HG02885 (cell line): ENCODE data around the gene RUNX1.
"Not testable (repeated sequence)": the region's sequence is repeated elsewhere in the genome, so short reads cannot be mapped to it uniquely, and the experiment has no call there.

ENCODE experiments used
- ATAC-seq: cut with Tn5 transposase; IDR thresholded peaks from one replicate; pipeline ENCODE4 v1.9.1; 2021; ENCODE audit warnings: mild to moderate bottlenecking; ENCODE audit not compliant: unreplicated experiment, poor library complexity

The RUNX1 gene

DNA sequence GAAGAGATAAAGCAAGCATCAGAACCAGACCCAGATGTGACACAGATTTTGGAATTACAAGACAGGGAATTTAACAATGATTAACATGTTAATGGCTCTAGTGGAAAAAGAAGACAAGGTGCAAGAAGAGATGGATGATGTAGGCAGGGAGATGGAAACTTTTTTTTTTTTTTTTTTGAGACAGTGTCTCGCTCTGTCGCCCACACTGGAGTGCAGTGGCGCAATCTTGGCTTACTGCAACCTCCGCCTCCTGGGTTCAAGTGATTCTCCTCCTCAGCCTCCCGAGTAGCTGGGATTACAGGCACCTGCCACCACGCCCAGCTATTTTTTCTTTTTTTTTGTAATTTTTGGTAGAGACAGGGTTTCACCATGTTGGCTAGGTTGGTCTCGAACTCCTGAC, 244.5 kb downstream of the RUNX1 start:
- not testable (repeated sequence) for ATAC-seq

DNA sequence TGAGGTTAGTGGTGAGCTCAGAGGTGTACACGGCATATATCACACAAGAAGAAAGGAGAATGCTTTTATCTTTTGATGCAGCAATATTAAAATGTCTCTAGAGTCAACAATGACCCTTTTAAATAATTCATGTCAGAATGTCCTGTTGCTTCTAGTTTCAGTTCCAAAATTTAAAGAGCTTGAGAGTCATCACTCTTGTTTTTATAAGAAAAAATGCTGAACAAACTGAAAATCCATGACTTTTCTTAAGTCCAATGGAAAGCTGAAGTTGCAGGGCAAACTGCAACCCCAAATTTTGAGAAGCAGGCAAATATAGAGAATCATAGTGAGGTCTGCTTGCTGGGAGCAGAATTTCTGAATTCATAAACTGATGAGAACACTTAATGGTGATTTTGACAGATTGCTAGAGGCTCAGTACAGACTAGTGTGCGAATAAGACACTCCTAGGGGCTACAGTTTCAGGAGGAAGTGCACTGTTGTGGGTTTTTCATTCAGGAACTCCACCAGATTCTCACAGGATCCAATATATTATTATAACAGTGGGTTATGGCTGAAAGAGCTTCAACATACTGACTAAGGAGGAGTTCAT, 245.2 kb downstream of the RUNX1 start:
- no peak for ATAC-seq

DNA sequence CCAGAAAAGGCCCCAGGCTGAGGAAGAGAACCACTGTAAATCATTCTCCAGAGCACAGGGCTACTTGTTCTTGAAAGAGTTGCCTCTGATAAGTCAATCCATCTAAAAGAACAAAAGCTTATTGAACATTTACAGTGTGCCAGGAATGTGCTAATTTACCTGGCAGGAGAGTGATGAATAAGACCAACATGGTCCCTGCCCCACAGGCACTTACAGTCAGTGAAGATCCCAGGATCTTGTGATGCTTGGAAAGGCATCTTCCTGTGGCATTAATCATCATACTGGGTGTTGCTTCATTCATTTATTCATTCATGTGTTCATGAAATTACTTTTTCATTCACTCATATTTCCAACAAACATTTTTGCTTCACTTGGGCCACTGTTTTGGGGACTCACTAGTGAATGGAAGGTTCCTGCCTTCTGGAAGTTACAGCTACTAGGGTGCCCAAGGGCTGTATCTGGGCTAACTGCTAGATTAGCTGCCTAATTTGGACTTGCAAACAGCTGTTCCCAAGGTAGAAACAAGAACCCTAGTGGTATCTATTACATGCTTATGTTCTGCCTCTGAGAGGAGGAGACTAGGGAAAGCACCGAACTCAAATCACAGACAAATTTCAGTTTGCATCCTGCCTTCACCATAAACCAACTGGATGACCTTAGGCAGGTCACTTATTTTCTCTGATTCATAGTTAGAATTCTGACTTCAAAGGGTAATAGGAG, 246.8 kb downstream of the RUNX1 start:
- ATAC-seq, result no peak

DNA sequence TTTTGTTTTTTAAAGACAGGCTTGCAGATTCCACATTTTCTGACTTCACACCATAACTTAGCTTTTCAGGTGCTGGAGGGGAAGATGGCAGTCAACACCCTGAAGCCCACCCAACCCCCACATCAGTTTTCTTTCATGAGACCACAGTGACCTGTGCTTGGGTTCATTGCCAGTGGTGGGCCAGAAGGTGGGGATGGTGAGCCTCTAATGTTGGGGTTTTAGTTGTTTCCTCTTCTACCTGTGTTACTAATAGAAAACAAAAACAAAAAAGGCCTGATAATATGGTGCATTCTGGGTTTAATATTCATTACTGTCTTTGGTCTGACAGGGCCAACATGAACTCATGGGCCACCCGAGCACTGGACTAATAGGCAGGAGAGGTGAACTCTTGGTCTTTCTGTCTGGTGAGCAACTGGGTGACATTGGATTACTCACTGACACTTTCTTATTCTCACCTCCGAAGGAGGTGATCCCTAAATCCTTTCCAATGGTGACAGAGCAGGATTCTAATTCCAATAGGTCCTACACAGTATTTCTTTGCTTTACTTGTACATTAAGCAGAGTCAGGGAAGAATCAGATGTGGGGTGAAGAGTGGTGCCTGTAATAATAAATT, 247.5 kb downstream of the RUNX1 start:
- no peak for ATAC-seq

DNA sequence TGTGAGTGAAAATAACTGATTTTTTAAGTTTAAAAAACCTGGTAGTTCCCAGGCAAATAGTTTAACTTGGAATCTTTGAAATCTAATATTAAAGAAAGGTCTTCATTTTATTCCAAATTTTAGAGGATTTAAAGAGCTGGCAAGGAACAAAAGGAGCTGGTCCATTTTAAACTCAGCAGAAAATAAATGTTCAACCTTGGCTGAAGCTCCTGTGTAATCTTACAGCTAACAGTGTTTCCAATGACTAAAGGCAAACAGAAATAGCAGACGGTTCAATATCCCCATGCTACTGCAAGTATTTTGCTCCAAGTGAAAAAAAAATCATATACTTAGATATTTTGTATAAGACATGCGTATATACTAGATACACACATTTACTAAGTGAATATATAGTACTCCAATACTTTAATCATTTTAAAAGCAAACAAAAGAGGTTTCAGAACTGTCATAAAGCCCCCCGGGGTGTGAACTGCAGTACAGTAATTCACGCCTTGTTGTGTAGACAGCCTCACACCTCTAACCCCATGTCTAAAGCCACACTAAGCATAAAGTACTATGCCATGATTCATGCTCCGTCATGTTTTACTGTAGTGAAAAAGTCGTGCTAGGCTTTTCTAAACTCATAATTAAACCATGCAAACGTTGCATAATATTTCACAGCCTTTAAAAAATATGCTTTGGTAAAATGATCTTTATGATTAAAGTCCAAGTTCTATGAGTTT, 248.1 kb downstream of the RUNX1 start:
- no peak for ATAC-seq

DNA sequence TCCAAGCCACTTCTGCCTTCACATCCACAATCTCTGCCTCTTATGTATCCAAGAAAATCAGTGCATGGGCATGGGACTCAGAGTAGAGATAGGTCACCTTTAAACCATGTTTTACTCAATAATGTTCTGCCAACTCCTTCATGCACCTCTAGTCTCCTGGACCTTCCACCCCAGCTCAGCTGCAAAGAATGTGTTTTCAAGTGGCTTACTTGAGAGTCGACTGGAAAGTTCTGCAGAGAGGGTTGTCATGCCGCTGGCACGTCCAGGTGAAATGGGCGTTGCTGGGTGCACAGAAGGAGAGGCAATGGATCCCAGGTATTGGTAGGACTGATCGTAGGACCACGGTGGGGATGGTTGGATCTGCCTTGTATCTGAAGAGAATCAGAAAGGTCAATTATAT, 250.0 kb downstream of the RUNX1 start:
- ATAC-seq, result no peak

DNA sequence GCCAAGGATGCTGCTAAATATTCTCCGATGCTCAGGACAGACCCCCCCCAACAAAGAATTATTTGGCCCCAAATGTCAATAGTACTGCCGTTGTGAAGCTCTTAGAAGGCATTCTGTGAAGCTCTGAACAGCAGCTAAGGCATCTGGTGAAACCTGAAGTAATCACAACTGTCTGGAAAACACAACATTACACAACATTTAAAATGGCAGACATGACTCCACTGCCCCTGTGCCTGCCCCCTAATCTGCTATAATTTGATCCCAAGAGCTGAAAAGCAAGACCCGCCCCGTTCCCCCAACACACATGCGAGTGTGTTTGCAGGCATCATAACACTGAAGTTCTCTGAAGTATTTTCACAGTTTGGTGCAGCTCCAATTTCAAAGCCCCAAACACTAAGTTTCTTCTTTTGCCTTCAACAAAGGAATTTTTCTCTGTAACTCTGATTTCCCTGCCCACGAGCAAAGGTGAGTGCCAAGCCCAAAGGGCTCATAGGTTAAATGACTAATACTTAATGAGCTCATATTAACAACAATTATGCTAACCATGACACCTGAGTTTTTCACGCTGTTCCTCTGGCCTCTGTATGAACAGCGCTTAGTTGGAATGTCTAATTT, 251.1 kb downstream of the RUNX1 start:
- no peak for ATAC-seq

DNA sequence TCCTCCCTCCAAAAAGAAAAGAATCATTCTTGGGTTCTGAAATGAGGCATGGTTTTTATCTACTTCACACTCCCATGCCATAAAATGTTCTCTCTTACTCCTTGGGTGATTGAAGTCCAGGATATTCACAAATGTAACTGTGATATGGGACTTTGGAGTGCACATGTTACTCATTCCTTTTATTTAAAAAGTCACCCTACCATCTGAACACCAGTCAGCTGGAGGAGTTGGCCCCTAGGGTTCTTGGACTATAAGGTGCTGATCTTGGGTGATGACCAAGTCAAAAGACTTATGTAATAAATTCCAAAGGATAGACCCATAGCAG, 251.9 kb downstream of the RUNX1 start:
- no peak for ATAC-seq

DNA sequence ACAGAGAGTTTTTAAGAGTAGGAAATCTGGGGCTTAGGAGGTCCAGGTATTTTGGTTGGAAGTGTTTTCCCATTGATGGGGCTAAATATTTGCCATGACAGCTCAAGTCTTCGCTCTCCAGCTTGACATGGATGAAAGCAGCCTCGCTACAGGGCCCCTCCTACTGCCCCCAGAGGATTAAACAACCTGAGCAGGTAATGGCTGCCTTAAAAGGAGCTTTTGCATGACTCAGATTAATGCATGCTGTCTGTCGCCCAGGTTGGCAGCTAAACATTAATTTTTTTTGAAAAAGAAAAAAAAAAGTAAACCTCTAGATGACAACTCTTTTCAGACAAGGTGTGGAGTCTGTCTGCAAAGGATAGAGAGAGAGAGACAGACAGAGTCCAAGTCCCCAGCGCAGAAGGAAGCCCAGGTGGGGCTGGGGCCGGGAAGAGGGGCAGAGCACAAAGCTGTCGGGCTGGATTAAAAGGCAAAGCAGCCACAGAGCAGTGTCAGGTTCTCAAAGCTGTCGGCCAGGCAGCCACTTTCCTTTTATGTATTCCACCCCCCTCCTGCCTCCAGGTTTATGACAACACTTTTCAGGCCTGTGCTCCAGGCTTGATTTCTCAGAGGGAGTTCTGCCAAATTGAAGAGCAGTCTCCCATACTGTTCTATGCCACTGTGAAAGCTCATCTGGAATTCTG, 252.4 kb downstream of the RUNX1 start:
- ATAC-seq, result no peak

DNA sequence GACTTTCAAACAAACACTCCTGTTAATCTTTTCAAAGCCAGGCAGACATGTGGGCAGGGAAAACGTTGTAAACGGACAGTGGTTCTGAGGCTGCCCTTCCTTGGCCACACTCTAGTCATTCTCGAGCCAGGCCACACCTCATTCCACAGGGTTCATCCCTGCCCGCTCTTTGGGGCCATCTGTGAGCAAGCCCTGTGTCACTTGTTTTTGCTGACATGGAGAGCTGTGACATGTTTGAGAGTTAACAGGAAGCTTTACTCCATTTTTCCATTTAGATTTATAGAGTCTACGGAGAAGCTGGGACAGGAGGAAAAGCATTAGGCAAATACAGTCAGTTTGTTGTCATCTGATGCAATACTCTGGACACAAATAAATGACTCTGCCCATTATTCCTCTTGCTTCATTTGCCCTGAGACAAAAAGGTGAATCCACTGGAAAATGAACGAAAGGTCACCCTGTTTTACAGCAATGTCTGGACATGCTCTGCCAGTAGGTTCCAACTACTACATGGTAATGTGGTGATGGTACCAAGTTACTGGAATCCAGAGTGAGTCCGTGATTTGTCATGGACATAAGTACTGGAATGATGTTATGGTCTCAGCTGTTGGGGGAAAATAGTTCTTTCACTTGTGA, 253.4 kb downstream of the RUNX1 start:
- ATAC-seq, result no peak

DNA sequence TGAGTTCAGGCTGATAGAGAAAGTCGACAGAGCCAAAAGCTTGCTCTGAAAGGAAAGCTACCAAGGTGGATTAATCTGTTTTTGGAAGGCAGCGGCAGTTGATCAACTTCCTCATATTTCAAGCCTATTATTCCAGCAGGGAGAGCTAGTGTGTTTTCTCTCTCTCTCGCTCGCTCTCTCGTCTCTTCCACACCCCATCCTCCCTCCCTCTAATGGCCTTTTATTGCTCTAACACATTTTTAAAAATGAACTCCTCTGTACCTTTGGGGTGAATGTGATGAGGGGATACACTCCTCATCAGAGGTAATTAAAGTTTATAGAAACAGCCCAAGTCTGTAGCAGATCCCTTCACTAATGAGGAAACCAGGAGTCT, 253.9 kb downstream of the RUNX1 start:
- ATAC-seq, result no peak

DNA sequence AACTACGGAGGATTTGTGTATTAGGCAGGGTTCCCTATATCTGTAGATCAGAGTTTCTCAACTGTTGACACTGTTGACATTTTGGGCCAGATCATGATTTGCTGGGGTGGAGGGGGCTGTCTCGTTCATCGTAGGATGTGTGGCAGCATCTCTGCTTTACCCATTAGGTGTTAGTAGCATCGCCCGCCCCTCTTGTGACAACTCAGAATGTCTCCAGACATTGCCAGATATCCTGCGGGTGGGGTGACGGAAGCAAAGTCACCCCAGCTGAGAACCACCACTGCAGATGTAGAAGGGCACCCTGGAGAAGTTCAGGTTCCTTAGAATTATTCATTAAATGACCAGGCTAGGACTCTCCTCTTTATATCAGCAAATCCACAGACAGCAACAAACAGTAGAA, 254.4 kb downstream of the RUNX1 start:
- no peak for ATAC-seq

DNA sequence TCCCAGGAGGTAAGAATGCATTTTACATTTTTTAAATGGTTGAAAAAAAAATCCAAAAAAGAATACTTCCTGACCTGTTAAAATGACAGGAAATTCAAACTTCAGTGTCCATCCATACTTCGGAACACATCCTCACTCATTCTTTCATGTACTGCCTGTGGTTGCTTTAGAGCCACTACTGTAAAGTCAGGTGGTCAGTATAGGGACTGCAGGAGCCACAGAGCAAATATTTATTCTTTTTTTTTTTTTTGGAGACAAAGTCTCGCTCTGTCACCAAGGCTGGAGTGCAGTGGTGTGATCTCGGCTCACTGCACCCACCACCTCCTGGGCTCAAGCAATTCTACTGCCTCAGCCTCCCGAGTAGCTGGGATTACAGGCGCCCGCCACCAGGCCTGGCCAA, 255.6 kb downstream of the RUNX1 start:
- no peak for ATAC-seq

DNA sequence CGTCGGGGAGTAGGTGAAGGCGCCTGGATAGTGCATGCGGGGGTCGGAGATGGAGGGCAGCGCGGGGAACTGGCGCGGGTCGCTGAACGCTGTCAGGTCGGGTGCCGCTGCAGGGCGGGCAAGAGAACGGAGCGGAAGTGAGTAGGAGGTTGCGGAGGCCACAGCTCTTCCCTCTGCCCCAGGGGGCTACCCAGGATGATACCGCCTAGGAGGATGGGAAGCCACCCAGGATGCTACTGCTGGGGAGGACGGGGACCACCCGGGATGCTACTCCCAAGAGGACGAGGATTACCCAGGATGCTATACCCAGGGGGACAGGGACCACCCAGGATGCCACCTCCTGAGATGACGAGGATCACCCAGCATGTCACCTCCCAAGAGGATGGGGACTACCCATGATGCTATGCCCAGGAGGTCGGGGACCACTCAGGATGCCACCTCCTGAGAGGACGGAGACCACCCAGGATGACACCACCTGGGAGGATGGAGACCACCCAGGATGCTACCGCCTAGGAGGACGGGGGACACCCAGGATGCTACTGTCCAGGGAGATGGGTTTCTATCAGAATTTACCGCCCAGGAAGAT, 256.5 kb downstream of the RUNX1 start:
- no peak for ATAC-seq

DNA sequence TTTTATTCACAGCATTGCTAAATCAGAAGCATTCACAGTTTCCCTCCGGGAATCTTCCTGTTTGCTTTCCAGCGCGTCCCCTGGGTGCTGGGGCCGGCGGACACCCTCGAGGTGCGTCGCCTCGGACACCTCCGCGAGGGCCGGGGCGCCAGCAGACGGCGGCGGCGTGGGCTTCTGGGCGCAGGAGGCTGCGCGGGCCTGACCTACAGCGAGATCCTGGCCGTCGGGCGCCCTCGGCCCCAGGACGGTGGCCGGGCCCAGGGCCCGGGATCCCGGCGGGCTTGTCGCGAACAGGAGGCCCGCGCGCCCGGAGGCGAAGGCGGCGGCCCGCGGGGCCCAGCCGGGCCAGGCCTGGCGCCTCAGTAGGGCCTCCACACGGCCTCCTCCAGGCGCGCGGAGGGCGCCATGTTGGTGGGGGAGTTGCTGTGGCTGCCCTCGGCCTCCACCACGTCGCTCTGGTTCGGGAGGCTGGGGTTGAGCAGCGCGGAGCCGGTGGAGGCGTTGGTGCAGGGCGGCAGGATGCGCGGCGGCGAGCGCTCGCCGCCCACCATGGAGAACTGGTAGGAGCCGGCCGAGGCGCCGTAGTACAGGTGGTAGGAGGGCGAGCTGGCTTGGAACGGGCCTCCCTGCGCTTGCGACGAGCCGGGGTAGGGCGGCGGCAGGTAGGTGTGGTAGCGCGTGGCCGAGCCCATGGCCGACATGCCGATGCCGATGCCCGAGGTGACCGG, 257.2 kb downstream of the RUNX1 start:
- ATAC-seq, result no peak

DNA sequence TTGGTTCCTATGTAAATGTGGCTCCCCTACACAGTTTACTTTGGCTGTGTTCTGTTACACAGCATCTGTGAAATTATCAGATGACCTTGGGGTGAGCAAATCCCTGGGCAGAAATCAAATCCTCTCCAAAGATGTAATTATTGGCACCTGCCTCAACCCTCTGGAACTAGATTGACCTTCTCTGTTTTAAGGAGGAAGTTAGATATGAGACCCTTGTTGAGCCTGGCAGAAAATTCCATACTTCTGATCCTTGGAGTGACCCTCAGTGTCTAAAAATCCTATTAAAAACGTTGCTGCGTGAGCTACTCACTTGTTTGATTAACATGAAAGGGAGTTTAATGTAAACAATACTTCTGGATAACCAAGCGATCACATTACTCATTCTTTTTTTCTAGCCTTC, 258.3 kb downstream of the RUNX1 start:
- ATAC-seq, result no peak

DNA sequence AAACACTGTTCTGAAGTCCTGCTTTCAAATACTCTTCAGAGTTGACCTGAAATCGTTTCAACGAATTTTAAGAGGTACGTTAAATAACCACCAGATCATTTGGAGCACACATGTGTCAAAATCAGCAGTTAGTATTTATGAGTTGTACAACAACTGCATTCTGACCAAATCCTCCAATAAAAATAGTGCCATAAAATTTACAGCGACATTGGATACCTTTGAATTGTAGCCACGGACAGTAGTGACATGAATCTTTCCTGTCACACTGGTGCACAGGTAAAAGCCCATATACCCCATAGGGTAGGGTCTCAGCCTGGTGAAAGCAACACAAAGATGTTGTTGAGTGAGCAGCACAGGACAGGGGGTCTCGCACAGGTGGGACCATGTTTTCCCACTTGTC, 258.8 kb downstream of the RUNX1 start:
- no peak for ATAC-seq

DNA sequence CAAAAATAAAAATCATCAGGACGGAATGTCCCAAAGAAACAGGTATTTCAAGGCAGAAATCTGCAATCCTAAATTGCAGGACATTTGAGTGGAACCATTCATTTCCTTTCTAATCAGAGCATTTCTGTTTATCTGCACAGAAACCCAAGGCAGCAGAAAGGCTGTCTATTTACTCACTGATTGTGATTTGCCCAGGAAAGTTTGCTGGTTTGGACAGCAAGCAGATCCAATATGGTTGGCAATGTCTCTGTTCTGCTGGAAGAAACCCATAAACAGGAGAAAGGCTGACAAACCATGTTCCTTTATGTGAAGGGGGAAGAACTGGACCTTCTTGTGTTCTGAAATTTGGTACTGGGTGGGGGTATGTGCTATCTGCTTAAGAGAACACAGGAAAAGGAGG, 260.2 kb downstream of the RUNX1 start:
- no peak for ATAC-seq

DNA sequence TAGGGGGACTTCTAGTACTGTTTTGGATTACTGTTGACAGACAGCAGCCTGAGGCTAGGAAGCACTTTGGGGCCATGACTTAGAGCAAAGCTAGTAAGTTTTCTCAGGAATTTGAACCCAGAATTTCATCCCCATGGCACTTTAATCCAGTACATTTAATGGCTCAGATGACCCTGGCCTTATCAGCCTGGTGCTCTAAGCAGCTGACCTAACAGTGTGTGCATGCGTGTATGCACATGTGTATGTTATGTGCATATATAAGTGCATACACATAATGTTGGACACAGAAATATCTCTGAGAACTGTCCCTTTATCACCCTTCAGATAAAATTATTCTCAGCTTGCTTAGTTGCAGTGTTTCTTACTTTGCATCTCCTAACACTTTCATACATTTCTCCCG, 265.3 kb downstream of the RUNX1 start:
- ATAC-seq, result no peak
